Adipocyte (in vitro differentiated cells): Measurements from ENCODE around the gene DLAT.

Experiments used
- DNase-seq: peaks from one replicate; pipeline ENCODE4 v3.0.0-alpha.2; 2015; ENCODE audit warnings: low read depth
- H3K27me3 ChIP-seq: replicated peaks from 2 replicates; pipeline ENCODE4 v1.7.0; 2013; ENCODE audit warnings: mild to moderate bottlenecking, low read length, moderate library complexity; ENCODE audit not compliant: control insufficient read depth, insufficient read depth
- H3K36me3 ChIP-seq: 2 replicates; pipeline ENCODE4 v1.7.0; 2013; ENCODE audit warnings: low read length, mild to moderate bottlenecking, moderate library complexity; ENCODE audit not compliant: control insufficient read depth, insufficient read depth, severe bottlenecking
- H3K4me1 ChIP-seq: 2 replicates; pipeline ENCODE4 v1.7.0; 2013; ENCODE audit warnings: mild to moderate bottlenecking, low read length, moderate library complexity; ENCODE audit not compliant: control insufficient read depth, insufficient read depth
- H3K4me3 ChIP-seq: 2 replicates; pipeline ENCODE4 v1.7.0; 2013; ENCODE audit warnings: mild to moderate bottlenecking, low read length, moderate library complexity
- H3K9ac ChIP-seq: 2 replicates; pipeline ENCODE4 v1.7.0; 2013; ENCODE audit warnings: mild to moderate bottlenecking, low read length, moderate library complexity
- H3K9me3 ChIP-seq: 2 replicates; pipeline ENCODE4 v1.7.0; 2013; ENCODE audit warnings: mild to moderate bottlenecking, low read length, moderate library complexity; ENCODE audit not compliant: control insufficient read depth

Gene DLAT

GRCh38 chr11:112024773-112025678 is at the start of gene DLAT:
TSS of gene DLAT (plus strand) at chr11:112025408. CDS start at chr11:112025473, 65 bp downstream.
- Histone ChIP-seq H3K9ac (peak within 1 kb of the TSS; percentile 95), H3K4me3 (peak within 1 kb of the TSS; percentile 87), H3K4me1 (peaks cover 27% of the 10 kb centered on the region), H3K27me3 (no peaks in the 10 kb centered on the region), H3K36me3 (peaks cover 37% of the 10 kb centered on the region), H3K9me3 (no peaks in the 10 kb centered on the region)
- DNase-seq, result peak; percentile 83

- no peaks in the 10 kb centered on the region for H3K9me3 ChIP-seq
- no peaks in the 10 kb centered on the region for H3K27me3 ChIP-seq
- H3K4me1 ChIP-seq, result peaks cover 33% of the 10 kb centered on the region
- peaks cover 21% of the 10 kb centered on the region for H3K36me3 ChIP-seq
- DNase-seq, result no peak
- H3K9ac ChIP-seq, result peak overlapping the region; percentile 53
- peak overlapping the region; percentile 71 for H3K4me3 ChIP-seq
Measured at GRCh38 chr11:111976119-111976766, 49.0 kb upstream of the DLAT start.

GRCh38 chr11:111976767-111977145 is 48.5 kb upstream of the DLAT start:
- no peaks in the 10 kb centered on the region for H3K27me3 ChIP-seq
- H3K4me3 ChIP-seq, result peak overlapping the region; percentile 71
- peak overlapping the region; percentile 53 for H3K9ac ChIP-seq
- H3K9me3 ChIP-seq, result no peaks in the 10 kb centered on the region
- peaks cover 33% of the 10 kb centered on the region for H3K4me1 ChIP-seq
- H3K36me3 ChIP-seq, result peaks cover 25% of the 10 kb centered on the region
- peak; percentile 36 for DNase-seq

GRCh38 chr11:111977146-111978027 is 47.8 kb upstream of the DLAT start:
- Histone ChIP-seq H3K27me3 (no peaks in the 10 kb centered on the region), H3K4me1 (peaks cover 33% of the 10 kb centered on the region), H3K4me3 (peak overlapping the region; percentile 88), H3K9ac (peak overlapping the region; percentile 85), H3K9me3 (no peaks in the 10 kb centered on the region), H3K36me3 (peaks cover 25% of the 10 kb centered on the region)
- DNase-seq, result peak; percentile 77

- peaks cover 31% of the 10 kb centered on the region for H3K36me3 ChIP-seq
- H3K9ac ChIP-seq, result peak overlapping the region; percentile 85
- H3K27me3 ChIP-seq, result no peaks in the 10 kb centered on the region
- H3K4me3 ChIP-seq, result peak overlapping the region; percentile 88
- H3K4me1 ChIP-seq, result peaks cover 33% of the 10 kb centered on the region
- peak; percentile 92 for DNase-seq
- H3K9me3 ChIP-seq, result no peaks in the 10 kb centered on the region
Measured at GRCh38 chr11:111978028-111978771, 47.0 kb upstream of the DLAT start.

- Histone ChIP-seq H3K4me3 (no peak overlapping the region), H3K27me3 (no peaks in the 10 kb centered on the region), H3K9me3 (no peaks in the 10 kb centered on the region), H3K9ac (no peak overlapping the region), H3K36me3 (peaks cover 45% of the 10 kb centered on the region), H3K4me1 (peaks cover 33% of the 10 kb centered on the region)
- DNase-seq, result no peak
Measured at GRCh38 chr11:111980062-111980461, 45.1 kb upstream of the DLAT start.

GRCh38 chr11:111981270-111981669 is 43.9 kb upstream of the DLAT start:
- DNase-seq, result no peak
- no peaks in the 10 kb centered on the region for H3K9me3 ChIP-seq
- H3K27me3 ChIP-seq, result no peaks in the 10 kb centered on the region
- H3K4me1 ChIP-seq, result peaks cover 25% of the 10 kb centered on the region
- H3K4me3 ChIP-seq, result no peak overlapping the region
- peaks cover 54% of the 10 kb centered on the region for H3K36me3 ChIP-seq
- H3K9ac ChIP-seq, result no peak overlapping the region

GRCh38 chr11:111982019-111982464 is 43.2 kb upstream of the DLAT start:
- Histone ChIP-seq H3K27me3 (no peaks in the 10 kb centered on the region), H3K4me1 (peaks cover 19% of the 10 kb centered on the region), H3K4me3 (no peak overlapping the region), H3K36me3 (peaks cover 57% of the 10 kb centered on the region), H3K9me3 (no peaks in the 10 kb centered on the region), H3K9ac (peak overlapping the region; percentile 4)
- peak; percentile 45 for DNase-seq

GRCh38 chr11:111982541-111983186 is 42.5 kb upstream of the DLAT start:
- H3K4me3 ChIP-seq, result no peak overlapping the region
- H3K36me3 ChIP-seq, result peaks cover 57% of the 10 kb centered on the region
- no peaks in the 10 kb centered on the region for H3K9me3 ChIP-seq
- DNase-seq, result no peak
- H3K27me3 ChIP-seq, result no peaks in the 10 kb centered on the region
- H3K4me1 ChIP-seq, result peaks cover 16% of the 10 kb centered on the region
- H3K9ac ChIP-seq, result no peak overlapping the region
